ENCODE results near the gene SKI. TPM values are rescaled to one million over a fixed set of nuclear protein-coding genes. Genes with fewer than 3 reads are reported as not detected.

Gene SKI
- total RNA-seq, 1 donor from 2014 or later = 26.9 TPM

DNA sequence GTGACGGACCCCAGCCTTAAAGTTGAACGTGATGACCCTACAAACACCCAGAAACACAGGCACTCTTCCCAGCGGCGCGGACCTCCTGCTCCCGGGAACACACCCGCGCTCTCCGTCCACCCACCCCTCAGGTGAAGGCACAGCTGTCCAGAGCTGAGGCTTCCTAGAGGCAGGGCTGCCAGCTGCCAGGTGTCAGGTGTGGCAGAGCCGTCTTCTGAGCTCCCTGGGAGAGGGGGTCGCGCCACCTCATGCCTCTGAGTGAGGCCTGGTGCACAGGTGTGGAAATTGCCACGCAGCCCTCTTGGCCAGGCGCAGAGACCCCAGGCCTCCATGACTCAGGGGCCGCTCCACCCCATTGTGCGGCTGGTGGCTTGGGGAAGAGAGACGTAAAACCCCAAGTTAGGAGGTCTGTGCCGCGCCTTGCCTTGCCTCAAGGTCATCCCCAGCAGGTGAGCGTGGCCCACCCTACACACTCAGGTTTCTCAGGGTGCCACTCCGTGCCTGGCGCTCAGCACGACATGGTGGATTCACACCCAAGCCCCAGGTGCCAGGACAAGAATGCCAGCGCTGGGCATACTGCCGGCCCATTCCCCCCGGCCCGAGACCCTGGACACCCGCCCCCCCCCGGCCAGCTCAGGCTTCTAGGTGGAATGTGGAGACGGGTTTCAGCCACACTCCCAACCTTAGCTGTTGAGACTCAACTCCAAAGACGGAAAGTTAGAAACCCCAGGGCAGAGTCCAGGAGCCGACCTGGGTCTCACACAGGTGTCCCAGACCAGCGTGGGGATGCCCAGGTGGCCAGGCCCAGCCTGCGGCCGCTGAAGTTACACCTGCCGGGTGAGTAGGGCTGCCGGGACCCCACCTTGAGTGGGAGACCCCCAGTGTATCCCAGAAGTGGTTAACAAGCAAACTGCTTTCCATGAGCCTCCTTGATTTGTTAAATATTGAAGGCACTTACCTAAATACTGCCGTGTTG, 42.0 kb upstream of the SKI start:
- TF ChIP-seq CTCF (IDR thresholded peaks at IDR 0.05; ENCODE audit: insufficient read depth, low read length, poor library complexity, severe bottlenecking) = no peak
- Histone ChIP-seq H3K27me3 (ENCODE audit: control insufficient read depth, insufficient read depth, low read length) (no peaks in the 10 kb centered on the region), H3K36me3 (ENCODE audit: control insufficient read depth, insufficient read depth, low read length) (no peaks in the 10 kb centered on the region), H3K4me3 (ENCODE audit: low read depth, low read length) (no peak overlapping the region)
- no peak for DNase-seq (ENCODE audit: low read depth)

- DNase-seq (ENCODE audit: low read depth) = no peak
- no peak for TF ChIP-seq CTCF (IDR thresholded peaks at IDR 0.05; ENCODE audit: insufficient read depth, low read length, poor library complexity, severe bottlenecking)
- H3K27me3 ChIP-seq (ENCODE audit: control insufficient read depth, insufficient read depth, low read length) = no peaks in the 10 kb centered on the region
- no peaks in the 10 kb centered on the region for H3K36me3 ChIP-seq (ENCODE audit: control insufficient read depth, insufficient read depth, low read length)
- H3K4me3 ChIP-seq (ENCODE audit: low read depth, low read length) = no peak overlapping the region
Measured at GRCh38 chr1:2186901-2187300, 41.2 kb upstream of the SKI start.

DNA sequence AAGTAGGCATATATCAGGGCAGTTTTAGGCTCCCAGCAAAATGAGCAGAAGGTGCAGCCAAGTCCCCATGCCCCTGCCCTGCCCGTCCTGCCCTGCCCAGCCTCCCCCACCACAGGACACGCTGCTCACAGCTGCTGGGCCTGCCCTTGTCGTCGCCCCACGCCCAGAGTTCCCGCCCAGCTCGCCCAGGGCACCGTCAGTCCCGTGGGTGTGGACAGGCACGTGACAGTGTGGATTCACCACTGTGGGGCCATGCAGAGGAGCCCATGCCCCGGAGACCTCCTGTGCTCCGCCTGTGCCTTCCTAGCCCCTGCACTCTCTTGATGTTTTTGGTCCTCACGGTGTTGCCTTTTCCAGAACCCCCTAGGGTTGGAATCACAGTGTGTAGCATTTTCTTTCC, 40.5 kb upstream of the SKI start:
- Histone ChIP-seq H3K4me3 (ENCODE audit: low read depth, low read length) (no peak overlapping the region), H3K36me3 (ENCODE audit: control insufficient read depth, insufficient read depth, low read length) (no peaks in the 10 kb centered on the region), H3K27me3 (ENCODE audit: control insufficient read depth, insufficient read depth, low read length) (no peaks in the 10 kb centered on the region)
- DNase-seq (ENCODE audit: low read depth) = no peak
- no peak for TF ChIP-seq CTCF (IDR thresholded peaks at IDR 0.05; ENCODE audit: insufficient read depth, low read length, poor library complexity, severe bottlenecking)

DNA sequence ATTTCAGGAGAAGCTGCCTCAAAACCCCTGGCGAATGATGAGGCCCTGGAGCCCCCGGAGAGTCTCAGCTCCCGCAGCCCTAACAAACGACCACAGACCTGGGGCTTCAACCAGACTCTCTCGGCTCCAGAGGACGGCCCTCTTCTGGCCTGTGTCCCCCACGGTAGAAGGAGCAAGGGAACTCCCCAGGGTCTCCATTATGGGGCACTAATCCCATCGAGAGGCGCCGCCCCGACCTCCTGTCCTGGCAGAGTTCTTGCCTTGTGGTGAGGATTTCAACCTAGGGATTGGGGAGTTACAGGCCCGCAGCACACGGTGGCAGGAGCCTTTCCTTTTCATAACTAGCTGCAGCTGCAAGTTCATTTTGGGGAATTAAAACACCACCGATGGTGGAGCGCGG, 39.8 kb upstream of the SKI start:
- Histone ChIP-seq H3K4me3 (ENCODE audit: low read depth, low read length) (no peak overlapping the region), H3K36me3 (ENCODE audit: control insufficient read depth, insufficient read depth, low read length) (no peaks in the 10 kb centered on the region), H3K27me3 (ENCODE audit: control insufficient read depth, insufficient read depth, low read length) (no peaks in the 10 kb centered on the region)
- no peak for TF ChIP-seq CTCF (IDR thresholded peaks at IDR 0.05; ENCODE audit: insufficient read depth, low read length, poor library complexity, severe bottlenecking)
- DNase-seq (ENCODE audit: low read depth) = no peak

DNA sequence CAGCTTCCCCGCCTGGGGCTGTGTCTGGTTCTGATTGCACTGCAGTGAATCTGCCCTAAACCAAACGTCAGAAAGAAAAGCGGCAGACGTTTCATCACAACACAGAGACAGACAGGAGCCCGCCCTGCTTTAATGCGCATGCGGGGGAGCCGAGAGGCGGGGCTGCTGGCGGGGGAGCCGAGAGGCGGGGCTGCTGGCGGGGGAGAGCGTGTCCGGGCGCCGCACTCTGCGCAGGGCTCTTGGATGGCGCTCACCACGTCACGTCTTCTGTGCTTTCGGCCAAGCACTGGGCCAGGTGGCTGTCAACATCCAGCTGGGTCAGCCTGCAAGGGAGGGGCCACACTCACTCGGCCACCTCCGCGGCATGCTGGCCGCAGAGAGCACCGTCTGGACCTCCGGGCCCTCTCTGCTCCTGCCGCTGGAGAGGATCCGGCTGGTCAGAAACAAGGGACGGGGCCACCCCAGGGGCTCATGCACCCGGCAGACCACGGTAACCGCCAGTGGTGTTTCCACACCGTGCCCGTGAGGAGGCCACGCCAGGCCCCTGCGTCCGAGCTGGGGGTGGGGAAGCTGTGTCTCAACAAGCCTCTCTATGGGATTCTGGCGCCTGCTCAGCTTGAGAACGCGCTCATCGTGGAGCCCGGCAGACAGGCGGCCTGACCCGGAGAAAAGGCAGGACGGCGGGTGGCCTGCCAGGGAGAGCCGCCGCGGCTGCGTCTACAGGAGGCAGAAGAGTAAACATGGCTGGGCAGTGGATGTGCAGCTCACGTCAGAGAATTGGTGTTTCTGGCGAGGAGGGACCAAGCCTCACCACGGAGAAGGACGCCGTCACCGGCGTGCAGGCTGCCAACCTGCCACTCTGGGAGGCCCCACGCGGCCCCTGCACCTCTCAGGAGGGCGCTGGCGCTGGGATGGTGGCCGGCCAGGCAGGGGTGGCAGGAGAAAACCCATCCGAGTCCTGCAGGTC, 38.4 kb upstream of the SKI start:
- no peaks in the 10 kb centered on the region for H3K27me3 ChIP-seq (ENCODE audit: control insufficient read depth, insufficient read depth, low read length)
- TF ChIP-seq CTCF (IDR thresholded peaks at IDR 0.05; ENCODE audit: insufficient read depth, low read length, poor library complexity, severe bottlenecking) = no peak
- H3K4me3 ChIP-seq (ENCODE audit: low read depth, low read length) = peak overlapping the region; percentile 36
- peak; percentile 79 for DNase-seq (ENCODE audit: low read depth)
- no peaks in the 10 kb centered on the region for H3K36me3 ChIP-seq (ENCODE audit: control insufficient read depth, insufficient read depth, low read length)
